Suprapubic skin (tissue), 4 donors: ENCODE data around the gene SAMD4A. TPM values are rescaled to one million over a fixed set of nuclear protein-coding genes. Genes with fewer than 3 reads are reported as not detected.

ENCODE experiments used
- DNase-seq, 2 donors: peaks; one replicate each; pipeline ENCODE4 v3.0.0-alpha.2; 2019; ENCODE audit warnings: low spot score in 2 of 2
- H3K27ac ChIP-seq: fragments of 200-600 bp; sonication (generic); one replicate; pipeline ENCODE4 v1.5.1; 2019
- H3K27me3 ChIP-seq: fragments of 200-600 bp; sonication (generic); one replicate; pipeline ENCODE4 v1.5.1; 2019
- H3K36me3 ChIP-seq: fragments of 200-600 bp; sonication (generic); one replicate; pipeline ENCODE4 v1.5.1; 2019
- H3K4me1 ChIP-seq: fragments of 200-600 bp; sonication (generic); one replicate; pipeline ENCODE4 v1.5.1; 2019
- H3K4me3 ChIP-seq: fragments of 200-600 bp; sonication (generic); one replicate; pipeline ENCODE4 v1.5.1; 2019; ENCODE audit warnings: mild to moderate bottlenecking
- H3K9me3 ChIP-seq: fragments of 200-600 bp; sonication (generic); one replicate; pipeline ENCODE4 v1.5.1; 2019
- EP300 ChIP-seq: sonication (generic); formaldehyde crosslinking; IDR thresholded peaks from one replicate; pipeline ENCODE4 v1.6.1; 2017; ENCODE audit warnings: antibody characterized with exemption
- POLR2A ChIP-seq, 2 donors: fragments of 450-650 bp; IDR thresholded peaks; one replicate each; pipeline ENCODE4 v1.6.1; 2017; ENCODE audit warnings: antibody characterized with exemption in 2 of 2, mild to moderate bottlenecking in 2 of 2, moderate library complexity in 2 of 2
- POLR2AphosphoS5 ChIP-seq, 3 donors: sonication (generic); formaldehyde crosslinking; IDR thresholded peaks; one replicate each; pipeline ENCODE4 v1.6.1; 2017; ENCODE audit warnings: antibody characterized with exemption in 3 of 3
- WGBS: methylation state at CpG from one replicate; pipeline ENCODE4 v1.1.5; 2018; 5-methylcytosine and 5-hydroxymethylcytosine counted together
- total RNA-seq, 4 donors: library from RNA; depleted of rRNA; stranded (reverse); fragments of >200 nt; gene quantifications; one replicate each; pipeline ENCODE4 v1.1.0, GENCODE V29; 2016
- TF ChIP-seq, protein P1 (sequence below), 2 donors: fragments of 200-600 bp in 1 of 2; fragments of 450-650 bp in 1 of 2; sonication (generic) in 1 of 2; IDR thresholded peaks; one replicate each; pipeline ENCODE4 v1.5.1; 2016 to 2019; ENCODE audit warnings: antibody characterized with exemption in 2 of 2, mild to moderate bottlenecking in 1 of 2, moderate library complexity in 1 of 2

The SAMD4A gene
- total RNA-seq, 4 donors from 2014 or later = 7.7 to 26.6 (median 9.7) TPM

DNA sequence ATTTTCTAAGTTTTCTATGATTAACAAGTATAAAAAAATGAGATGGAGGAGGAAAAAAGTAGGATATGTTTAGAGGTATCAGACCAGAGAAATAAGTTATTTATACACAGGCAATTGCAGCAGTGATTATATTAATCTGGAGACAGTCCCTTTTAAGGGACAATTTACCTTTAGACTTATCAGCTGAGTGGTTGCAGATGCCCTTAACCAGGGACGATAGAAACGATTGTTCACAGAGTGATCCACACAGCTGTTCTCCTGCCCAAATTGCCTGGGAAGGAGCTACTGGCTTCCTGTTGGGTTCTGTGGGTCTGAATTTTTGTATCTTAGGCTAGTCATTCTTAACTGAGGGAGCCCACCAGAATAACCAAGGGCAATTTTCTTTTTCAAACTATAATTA lies 269.3 kb downstream of the SAMD4A start:
- TF ChIP-seq POLR2A (IDR thresholded peaks at IDR 0.05) (no peak), POLR2AphosphoS5 (IDR thresholded peaks at IDR 0.05) (no peak), EP300 (no peak)
- TF ChIP-seq, protein P1, sequence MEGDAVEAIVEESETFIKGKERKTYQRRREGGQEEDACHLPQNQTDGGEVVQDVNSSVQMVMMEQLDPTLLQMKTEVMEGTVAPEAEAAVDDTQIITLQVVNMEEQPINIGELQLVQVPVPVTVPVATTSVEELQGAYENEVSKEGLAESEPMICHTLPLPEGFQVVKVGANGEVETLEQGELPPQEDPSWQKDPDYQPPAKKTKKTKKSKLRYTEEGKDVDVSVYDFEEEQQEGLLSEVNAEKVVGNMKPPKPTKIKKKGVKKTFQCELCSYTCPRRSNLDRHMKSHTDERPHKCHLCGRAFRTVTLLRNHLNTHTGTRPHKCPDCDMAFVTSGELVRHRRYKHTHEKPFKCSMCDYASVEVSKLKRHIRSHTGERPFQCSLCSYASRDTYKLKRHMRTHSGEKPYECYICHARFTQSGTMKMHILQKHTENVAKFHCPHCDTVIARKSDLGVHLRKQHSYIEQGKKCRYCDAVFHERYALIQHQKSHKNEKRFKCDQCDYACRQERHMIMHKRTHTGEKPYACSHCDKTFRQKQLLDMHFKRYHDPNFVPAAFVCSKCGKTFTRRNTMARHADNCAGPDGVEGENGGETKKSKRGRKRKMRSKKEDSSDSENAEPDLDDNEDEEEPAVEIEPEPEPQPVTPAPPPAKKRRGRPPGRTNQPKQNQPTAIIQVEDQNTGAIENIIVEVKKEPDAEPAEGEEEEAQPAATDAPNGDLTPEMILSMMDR (IDR thresholded peaks at IDR 0.05) = no peak
- no peaks in the 10 kb centered on the region for H3K9me3 ChIP-seq
- no peak overlapping the region for H3K4me3 ChIP-seq
- H3K4me1 ChIP-seq = peaks cover 11% of the 10 kb centered on the region
- no peak overlapping the region for H3K27ac ChIP-seq
- DNase-seq = no peak
- no peaks in the 10 kb centered on the region for H3K27me3 ChIP-seq
- WGBS = 62% methylated on average over 2 of the region's 2 CpGs
- H3K36me3 ChIP-seq = no peaks in the 10 kb centered on the region

DNA sequence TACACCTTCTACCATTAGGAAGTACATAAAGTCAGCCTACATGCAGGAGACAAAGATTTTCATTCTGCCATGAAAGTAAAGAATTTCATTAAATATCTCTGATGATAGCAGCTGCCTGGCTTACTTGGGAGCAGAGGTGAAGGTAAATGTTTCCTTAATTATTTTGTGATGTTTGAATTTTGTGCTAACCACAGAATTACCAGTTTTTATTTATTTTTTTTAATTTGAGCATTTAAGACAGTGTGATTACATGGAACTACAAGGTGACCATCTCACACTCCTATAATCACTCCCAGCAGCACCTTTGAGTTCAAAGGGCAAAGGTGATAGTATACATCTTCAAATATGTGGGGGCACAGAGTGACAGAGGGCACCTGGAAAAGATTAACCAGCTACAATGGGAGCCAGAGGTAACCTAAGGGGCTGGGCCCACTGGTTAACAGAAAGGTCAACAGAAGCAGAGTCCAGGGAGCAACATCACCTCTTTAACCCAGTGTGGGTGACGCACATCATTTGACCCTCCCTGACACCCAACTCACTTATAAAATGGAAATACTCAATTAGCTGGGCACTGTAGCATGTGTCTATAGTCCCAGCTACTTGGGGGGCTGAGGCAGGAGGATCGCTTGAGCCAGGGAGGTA lies 270.7 kb downstream of the SAMD4A start:
- Histone ChIP-seq H3K27me3 (no peaks in the 10 kb centered on the region), H3K9me3 (no peaks in the 10 kb centered on the region), H3K4me1 (peaks cover 11% of the 10 kb centered on the region), H3K27ac (no peak overlapping the region), H3K36me3 (no peaks in the 10 kb centered on the region), H3K4me3 (no peak overlapping the region)
- no peak for TF ChIP-seq POLR2AphosphoS5 (IDR thresholded peaks at IDR 0.05)
- no peak for TF ChIP-seq EP300
- no peak for TF ChIP-seq POLR2A (IDR thresholded peaks at IDR 0.05)
- TF ChIP-seq, protein P1 (IDR thresholded peaks at IDR 0.05) = no peak
- 89% methylated on average over 2 of the region's 2 CpGs for WGBS
- no peak for DNase-seq

DNA sequence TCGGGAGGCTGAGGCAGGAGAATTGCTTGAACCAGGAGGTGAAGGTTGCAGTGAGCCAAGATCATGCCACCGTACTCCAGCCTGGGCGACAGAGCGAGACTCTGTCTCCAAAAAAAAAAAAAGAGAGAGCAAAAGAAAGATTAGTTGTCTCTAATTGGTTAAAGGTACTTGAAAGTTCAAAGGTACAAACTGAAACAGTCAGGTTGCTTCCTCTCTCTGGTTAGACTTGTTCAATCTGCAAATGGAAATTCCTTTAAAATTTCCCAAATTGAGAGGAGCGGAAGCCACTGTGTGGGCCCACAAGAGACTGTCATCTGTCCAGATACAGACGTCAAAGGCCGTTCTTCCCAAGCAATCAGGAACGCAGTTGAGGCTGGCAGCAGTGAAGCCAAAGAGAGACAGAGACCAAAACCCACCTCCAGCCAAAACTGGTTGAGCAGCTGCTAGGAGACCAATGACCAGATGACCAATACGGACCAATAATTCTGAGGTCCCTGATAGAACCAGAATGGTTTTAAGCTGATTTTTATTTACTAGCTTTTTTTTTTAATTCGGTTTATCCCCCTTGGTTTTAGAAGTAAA lies 272.1 kb downstream of the SAMD4A start:
- 87% methylated on average over 10 of the region's 10 CpGs for WGBS
- DNase-seq = no peak
- no peaks in the 10 kb centered on the region for H3K9me3 ChIP-seq
- no peak overlapping the region for H3K27ac ChIP-seq
- H3K36me3 ChIP-seq = no peaks in the 10 kb centered on the region
- H3K4me3 ChIP-seq = no peak overlapping the region
- H3K27me3 ChIP-seq = no peaks in the 10 kb centered on the region
- peaks cover 11% of the 10 kb centered on the region for H3K4me1 ChIP-seq
- no peak for TF ChIP-seq POLR2AphosphoS5 (IDR thresholded peaks at IDR 0.05)
- TF ChIP-seq POLR2A (IDR thresholded peaks at IDR 0.05) = no peak
- no peak for TF ChIP-seq EP300
- TF ChIP-seq, protein P1 (IDR thresholded peaks at IDR 0.05) = no peak

DNA sequence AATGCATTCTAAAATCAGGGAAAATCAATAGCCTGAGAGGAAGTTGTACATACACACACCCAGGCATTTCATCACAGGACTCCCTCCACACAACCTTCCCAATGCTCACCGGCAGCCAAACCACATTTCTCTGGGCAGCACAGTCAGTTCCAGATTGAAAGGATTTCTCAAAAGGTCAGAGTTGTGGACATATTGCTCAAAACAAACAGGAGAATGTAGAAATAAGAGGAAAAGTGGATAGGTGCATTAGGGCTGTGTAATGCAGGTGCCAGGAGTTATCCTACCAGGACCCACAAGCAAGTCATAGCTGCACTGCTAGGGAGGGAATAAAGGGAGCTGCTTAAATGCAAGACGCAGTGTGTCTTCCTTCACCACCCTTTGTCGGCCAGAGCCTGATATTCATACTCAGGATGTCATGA lies 272.8 kb downstream of the SAMD4A start:
- Histone ChIP-seq H3K4me1 (peaks cover 11% of the 10 kb centered on the region), H3K27me3 (no peaks in the 10 kb centered on the region), H3K36me3 (no peaks in the 10 kb centered on the region), H3K9me3 (no peaks in the 10 kb centered on the region), H3K27ac (peak overlapping the region; percentile 68), H3K4me3 (no peak overlapping the region)
- no peak for DNase-seq
- no peak for TF ChIP-seq POLR2AphosphoS5 (IDR thresholded peaks at IDR 0.05)
- TF ChIP-seq POLR2A (IDR thresholded peaks at IDR 0.05) = no peak
- TF ChIP-seq, protein P1 (IDR thresholded peaks at IDR 0.05) = no peak
- no peak for TF ChIP-seq EP300
- 61% methylated on average over 3 of the region's 3 CpGs for WGBS

DNA sequence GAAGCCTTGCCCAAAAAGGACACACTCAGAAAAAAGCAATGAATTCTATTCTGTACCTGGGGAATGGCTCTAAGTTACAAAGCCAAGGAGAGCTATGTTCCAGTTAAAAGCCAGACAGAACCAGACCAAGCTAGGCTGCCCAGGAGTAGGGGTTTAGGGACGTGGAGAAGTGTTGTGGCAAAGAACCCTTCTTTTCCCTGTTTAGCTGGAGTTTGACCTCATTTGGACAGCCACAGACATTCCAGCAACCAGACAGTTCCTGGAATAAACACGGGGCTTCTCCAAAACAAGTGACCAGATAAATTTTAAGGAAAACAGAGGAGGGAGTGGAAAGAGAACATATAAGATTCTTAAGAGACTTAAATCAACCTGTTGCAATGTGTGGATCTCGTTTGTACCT lies 273.4 kb downstream of the SAMD4A start:
- Histone ChIP-seq H3K9me3 (no peaks in the 10 kb centered on the region), H3K4me1 (peaks cover 11% of the 10 kb centered on the region), H3K27ac (peak overlapping the region; percentile 68), H3K36me3 (no peaks in the 10 kb centered on the region), H3K4me3 (no peak overlapping the region), H3K27me3 (no peaks in the 10 kb centered on the region)
- WGBS = 65% methylated on average over 3 of the region's 3 CpGs
- DNase-seq = no peak
- TF ChIP-seq POLR2AphosphoS5 (IDR thresholded peaks at IDR 0.05) (no peak), EP300 (no peak)
